MCF 10A (cell line): Measurements from ENCODE around the gene AURKB. TPM values are rescaled to one million over a fixed set of nuclear protein-coding genes. Genes with fewer than 3 reads are reported as not detected.

Experiments
- BruUV-seq: library from RNA; stranded (reverse); fragments of 400-500 nt; replicated peaks from 2 replicates; lab custom pipeline; 2021; lab: Mats Ljungman, UMichigan
- CTCF ChIA-PET: fragments of 300-600 bp; sonication (Branson Sonifier 250); formaldehyde crosslinking; extraction: SDS; loops from one replicate; lab custom pipeline; 2021; ENCODE audit warnings: antibody characterized with exemption, inconsistent platforms; lab: Yijun Ruan, JAX
- POLR2A ChIA-PET: fragments of 300-600, 350-650 bp; sonication (Branson Sonifier 250); formaldehyde crosslinking; extraction: SDS; loops from one replicate; lab custom pipeline; 2020; ENCODE audit warnings: antibody characterized with exemption, inconsistent platforms; lab: Yijun Ruan, JAX
- DNase-seq: peaks from one replicate; pipeline ENCODE4 v3.0.0-alpha.2; 2018; ENCODE audit not compliant: unreplicated experiment
- H3K27ac Mint-ChIP-seq: one replicate; pipeline ENCODE4 v1.8.0; 2022; ENCODE audit warnings: mild to moderate bottlenecking, low read depth, mixed read lengths; ENCODE audit not compliant: unreplicated experiment
- H3K27me3 Mint-ChIP-seq: one replicate; pipeline ENCODE4 v1.8.0; 2022; ENCODE audit warnings: mixed read lengths; ENCODE audit not compliant: insufficient read depth, unreplicated experiment
- H3K36me3 Mint-ChIP-seq: one replicate; pipeline ENCODE4 v1.8.0; 2022; ENCODE audit warnings: mild to moderate bottlenecking, moderate library complexity, mixed read lengths; ENCODE audit not compliant: insufficient read depth, unreplicated experiment
- H3K4me1 Mint-ChIP-seq: one replicate; pipeline ENCODE4 v1.8.0; 2022; ENCODE audit warnings: mixed read lengths; ENCODE audit not compliant: insufficient read depth, unreplicated experiment
- H3K4me3 Mint-ChIP-seq: one replicate; pipeline ENCODE4 v1.8.0; 2022; ENCODE audit warnings: mild to moderate bottlenecking, moderate library complexity, mixed read lengths; ENCODE audit not compliant: unreplicated experiment
- H3K9me3 Mint-ChIP-seq: one replicate; pipeline ENCODE4 v1.8.0; 2022; ENCODE audit warnings: mixed read lengths; ENCODE audit not compliant: unreplicated experiment
- CTCF ChIP-seq: fragments of 200-600 bp; IDR thresholded peaks from one replicate; pipeline ENCODE4 v1.8.0; 2022; ENCODE audit warnings: antibody characterized with exemption, mild to moderate bottlenecking; ENCODE audit not compliant: unreplicated experiment
- intact Hi-C: fragments of 100-400 bp; cut with micrococcal nuclease; formaldehyde crosslinking; loops from 2 replicates; pipeline ENCODE4 v1.14.1; 2022
- total RNA-seq: library from RNA; stranded (reverse); gene quantifications from 2 replicates; pipeline ENCODE4 v1.2.3, GENCODE V29; 2022

AURKB gene
- total RNA-seq, 1 experiment from 2014 or later: 33.6 TPM

DNA sequence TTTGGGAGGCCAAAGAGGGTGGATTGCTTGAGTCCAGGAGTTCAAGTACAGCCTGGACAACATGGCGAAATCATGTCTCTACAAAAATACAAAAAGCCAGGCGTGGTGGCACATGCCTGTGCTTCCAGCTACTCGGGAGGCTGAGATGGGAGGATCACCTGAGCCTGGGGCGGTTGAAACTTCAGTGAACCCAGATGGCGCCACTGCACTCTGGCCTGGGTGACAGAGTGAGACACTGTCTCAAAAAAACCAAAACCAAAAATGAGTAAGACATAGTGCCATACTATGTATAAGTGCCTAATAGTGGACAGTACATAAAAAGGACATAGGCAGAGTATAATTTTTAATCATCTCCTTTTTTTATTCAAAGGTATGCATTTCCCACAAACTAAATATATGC lies 33.5 kb upstream of the AURKB start:
- no peaks in the 10 kb centered on the region for H3K4me1 Mint-ChIP-seq
- H3K27ac Mint-ChIP-seq: no peak overlapping the region
- intact Hi-C loops: no loop called here
- no peaks in the 10 kb centered on the region for H3K27me3 Mint-ChIP-seq
- H3K36me3 Mint-ChIP-seq: peaks cover 42% of the 10 kb centered on the region
- no peak for DNase-seq
- TF ChIP-seq CTCF: no peak
- H3K4me3 Mint-ChIP-seq: no peak overlapping the region
- ChIA-PET POLR2A (interaction anchor here (0.6 to 10.9 kb wide), 4 partner anchors 9 to 142 kb away, joined by 3 to 269 read pairs (median 5); partner anchors contain the start of gene AURKB), CTCF (interaction anchor here (0.6 to 0.7 kb wide), 3 partner anchors 20 to 111 kb away, joined by 3 to 4 read pairs (median 3); no protein-coding TSS in a partner anchor)
- no TSS peak for BruUV-seq
- no peaks in the 10 kb centered on the region for H3K9me3 Mint-ChIP-seq

DNA sequence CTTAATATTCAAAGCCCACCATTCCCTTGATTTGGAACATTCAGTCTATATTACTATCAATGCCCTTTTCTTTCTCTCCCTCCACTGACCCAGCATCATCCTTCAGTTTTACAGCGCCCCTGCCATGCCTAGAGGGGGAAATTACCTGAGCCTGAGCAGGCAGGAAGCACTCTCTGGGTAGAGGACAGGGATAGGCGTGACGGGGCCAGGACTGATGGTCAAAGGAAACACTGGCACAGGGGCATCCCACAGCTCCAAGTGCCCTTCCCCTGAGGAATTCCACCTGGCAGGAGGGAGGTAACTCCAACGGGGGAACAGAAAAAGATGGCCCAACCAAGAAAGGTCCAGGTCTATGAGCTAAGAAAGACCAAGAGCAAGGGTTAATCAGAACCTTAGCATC lies 27.5 kb upstream of the AURKB start:
- peaks cover 65% of the 10 kb centered on the region for H3K36me3 Mint-ChIP-seq
- no peak for TF ChIP-seq CTCF
- no peaks in the 10 kb centered on the region for H3K9me3 Mint-ChIP-seq
- intact Hi-C loops: no loop called here
- CTCF ChIA-PET: interaction anchor here (0.6 to 1.4 kb wide), 3 partner anchors 19 to 157 kb away, joined by 3 to 4 read pairs (median 3); no protein-coding TSS in a partner anchor
- no peak for DNase-seq
- H3K4me3 Mint-ChIP-seq: no peak overlapping the region
- POLR2A ChIA-PET: interaction anchor here (1.3 to 2.3 kb wide), 2 partner anchors 10 to 11 kb away, joined by 3 to 15 read pairs; partner anchors contain the start of gene CTC1
- BruUV-seq: no TSS peak
- H3K27me3 Mint-ChIP-seq: no peaks in the 10 kb centered on the region
- H3K4me1 Mint-ChIP-seq: peaks cover 5% of the 10 kb centered on the region
- H3K27ac Mint-ChIP-seq: no peak overlapping the region

GRCh38 chr17:8237175-8237574 lies 26.8 kb upstream of the AURKB start:
- TF ChIP-seq CTCF: no peak
- H3K4me1 Mint-ChIP-seq: peaks cover 5% of the 10 kb centered on the region
- H3K27ac Mint-ChIP-seq: no peak overlapping the region
- ChIA-PET POLR2A (interaction anchor here (0.5 to 2.3 kb wide), 2 partner anchors 9 to 11 kb away, joined by 3 to 15 read pairs; partner anchors contain the start of gene CTC1), CTCF (interaction anchor here (0.6 to 1.4 kb wide), 3 partner anchors 13 to 68 kb away, joined by 3 to 4 read pairs (median 3); no protein-coding TSS in a partner anchor)
- peaks cover 70% of the 10 kb centered on the region for H3K36me3 Mint-ChIP-seq
- no peaks in the 10 kb centered on the region for H3K27me3 Mint-ChIP-seq
- no peaks in the 10 kb centered on the region for H3K9me3 Mint-ChIP-seq
- H3K4me3 Mint-ChIP-seq: no peak overlapping the region
- DNase-seq: no peak
- no TSS peak for BruUV-seq
- intact Hi-C loops: no loop called here

DNA sequence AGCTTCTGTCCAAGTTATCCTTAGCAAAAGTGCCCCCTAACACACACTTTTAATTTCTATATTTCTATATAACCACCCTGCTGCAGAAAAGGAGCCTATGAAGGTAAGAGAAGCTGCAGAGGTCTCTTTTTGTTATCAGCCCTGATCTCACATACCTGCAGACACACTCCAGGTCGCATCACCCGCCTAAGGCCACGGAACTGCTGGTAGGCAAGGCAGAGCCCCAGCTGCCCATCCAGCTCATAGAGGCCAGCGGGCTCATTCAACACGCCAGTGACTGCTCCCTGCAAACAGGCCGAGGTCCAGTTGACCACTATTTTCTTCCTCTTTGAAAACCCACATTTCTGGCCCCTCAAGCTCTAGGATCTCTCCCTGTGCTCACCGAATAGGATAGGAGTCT lies 25.3 kb upstream of the AURKB start:
- ChIA-PET POLR2A (interaction anchor here (0.6 to 1.7 kb wide), 5 partner anchors 8 to 48 kb away, joined by 3 to 7 read pairs (median 3); partner anchors contain the start of genes BORCS6 and CTC1), CTCF (no interaction called here)
- DNase-seq: no peak
- BruUV-seq: no TSS peak
- Mint-ChIP-seq H3K9me3 (no peaks in the 10 kb centered on the region), H3K27me3 (no peaks in the 10 kb centered on the region), H3K4me3 (no peak overlapping the region), H3K27ac (peak overlapping the region; percentile 24), H3K36me3 (peaks cover 73% of the 10 kb centered on the region), H3K4me1 (peaks cover 5% of the 10 kb centered on the region)
- intact Hi-C loops: no loop called here
- TF ChIP-seq CTCF: no peak
